HEK293 (cell line): ENCODE results near the gene AKTIP.

Experiments used
- ZBTB7A ChIP-seq: fragments of 450-650 bp; formaldehyde crosslinking; IDR thresholded peaks from 2 replicates; pipeline ENCODE4 v1.5.1; 2016; ENCODE audit warnings: low read depth, missing biosample characterization, missing genetic modification characterization
- ZNF174 ChIP-seq: fragments of 450-650 bp; formaldehyde crosslinking; IDR thresholded peaks from 2 replicates; pipeline ENCODE4 v1.5.0; 2017; ENCODE audit warnings: missing biosample characterization, mild to moderate bottlenecking, missing genetic modification characterization
- ZNF202 ChIP-seq: fragments of 450-650 bp; formaldehyde crosslinking; IDR thresholded peaks from 2 replicates; pipeline ENCODE4 v1.5.1; 2016; ENCODE audit warnings: missing biosample characterization, missing genetic modification characterization, borderline replicate concordance
- ZNF274 ChIP-seq, 2 experiments: fragments of 200-500 bp in 1 of 2; fragments of 450-650 bp in 1 of 2; sonication (Bioruptor generic) in 1 of 2; formaldehyde crosslinking in 1 of 2; IDR thresholded peaks; 2 replicates each; pipeline versions ENCODE4 v1.5.1 to v1.6.1; 2014 to 2016; ENCODE audit warnings: borderline replicate concordance in 1 of 2, inconsistent platforms in 1 of 2, low read length in 1 of 2, missing biosample characterization in 1 of 2, missing genetic modification characterization in 1 of 2
- ZNF292 ChIP-seq: fragments of 450-650 bp; formaldehyde crosslinking; IDR thresholded peaks from 2 replicates; pipeline ENCODE4 v1.5.1; 2016; ENCODE audit warnings: low read depth, missing biosample characterization, missing genetic modification characterization, borderline replicate concordance
- ZNF37A ChIP-seq: fragments of 450-650 bp; IDR thresholded peaks from 2 replicates; pipeline ENCODE4 v1.5.1; 2018; ENCODE audit warnings: missing biosample characterization, missing genetic modification characterization
- TF ChIP-seq, protein P1 (sequence below): fragments of 450-650 bp; formaldehyde crosslinking; IDR thresholded peaks from 2 replicates; pipeline ENCODE4 v1.5.1; 2016; ENCODE audit warnings: missing biosample characterization, missing genetic modification characterization

DNA sequence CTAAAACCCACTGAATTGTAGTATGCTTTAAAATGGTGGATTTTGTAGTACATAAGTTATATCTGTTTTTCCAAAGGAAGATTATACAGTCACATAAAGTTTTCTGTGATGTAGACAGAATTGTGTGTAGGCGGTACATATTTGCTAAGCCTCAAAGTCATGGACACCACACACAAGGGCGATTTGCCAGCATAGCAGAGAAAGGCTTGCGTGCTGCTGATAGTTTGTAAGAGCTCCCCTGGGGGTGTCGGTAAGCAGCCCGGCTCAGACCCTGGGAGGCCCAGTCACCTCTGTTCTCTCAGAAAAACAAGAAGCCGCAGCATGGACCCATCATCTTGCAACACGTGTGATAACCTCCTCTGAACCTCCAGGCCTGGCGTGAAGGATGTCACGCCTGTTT is 38.3 kb upstream of the AKTIP start:
- TF ChIP-seq ZNF292 (tag by site-specific recombination): no peak
- no peak for TF ChIP-seq ZNF274 (IDR thresholded peaks at IDR 0.05; ENCODE audit: low read length)
- TF ChIP-seq ZNF274 (tag by site-specific recombination; IDR thresholded peaks at IDR 0.05; ENCODE audit: borderline replicate concordance): no peak
- no peak for TF ChIP-seq ZBTB7A
- no peak for TF ChIP-seq ZNF37A
- no peak for TF ChIP-seq ZNF174 (tag by site-specific recombination)
- TF ChIP-seq, protein P1, sequence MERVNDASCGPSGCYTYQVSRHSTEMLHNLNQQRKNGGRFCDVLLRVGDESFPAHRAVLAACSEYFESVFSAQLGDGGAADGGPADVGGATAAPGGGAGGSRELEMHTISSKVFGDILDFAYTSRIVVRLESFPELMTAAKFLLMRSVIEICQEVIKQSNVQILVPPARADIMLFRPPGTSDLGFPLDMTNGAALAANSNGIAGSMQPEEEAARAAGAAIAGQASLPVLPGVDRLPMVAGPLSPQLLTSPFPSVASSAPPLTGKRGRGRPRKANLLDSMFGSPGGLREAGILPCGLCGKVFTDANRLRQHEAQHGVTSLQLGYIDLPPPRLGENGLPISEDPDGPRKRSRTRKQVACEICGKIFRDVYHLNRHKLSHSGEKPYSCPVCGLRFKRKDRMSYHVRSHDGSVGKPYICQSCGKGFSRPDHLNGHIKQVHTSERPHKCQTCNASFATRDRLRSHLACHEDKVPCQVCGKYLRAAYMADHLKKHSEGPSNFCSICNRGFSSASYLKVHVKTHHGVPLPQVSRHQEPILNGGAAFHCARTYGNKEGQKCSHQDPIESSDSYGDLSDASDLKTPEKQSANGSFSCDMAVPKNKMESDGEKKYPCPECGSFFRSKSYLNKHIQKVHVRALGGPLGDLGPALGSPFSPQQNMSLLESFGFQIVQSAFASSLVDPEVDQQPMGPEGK: no peak
- TF ChIP-seq ZNF202 (tag by site-specific recombination): no peak
